K562 (cell line): Measurements from ENCODE around the gene SMAD1. TPM values are rescaled to one million over a fixed set of nuclear protein-coding genes. Genes with fewer than 3 reads are reported as not detected.

Source experiments
- ATAC-seq: fragments of 200-7000 bp; cut with Tn5 transposase; 3 replicates; pipeline ENCODE4 v1.9.1; 2020; ENCODE audit warnings: moderate library complexity
- BruUV-seq: library from RNA; stranded (reverse); fragments of 400-500 nt; replicated peaks from 2 replicates; lab custom pipeline; 2021; lab: Mats Ljungman, UMichigan
- CTCF ChIA-PET: fragments of 300-600 bp; formaldehyde crosslinking; extraction: SDS; loops from one replicate; lab custom pipeline; 2021; ENCODE audit warnings: low intra/inter-chr PET ratio; lab: Yijun Ruan, JAX
- POLR2A ChIA-PET: fragments of 300-600, 350-650 bp; sonication (Branson Sonifier 250); formaldehyde crosslinking; extraction: SDS; loops from one replicate; lab custom pipeline; 2021; ENCODE audit warnings: antibody characterized with exemption, inconsistent platforms; lab: Yijun Ruan, JAX
- DNase-seq, 4 experiments: peaks; one replicate each; pipeline versions ENCODE4 v3.0.0 to v3.0.0-alpha.2; 2011 to 2018; ENCODE audit warnings: low spot score in 3 of 4, mixed read lengths in 3 of 4; ENCODE audit errors: extremely low read depth in 1 of 4
- FAIRE-seq: peaks from 2 replicates; lab custom pipeline; 2011; peaks lifted over from hg19 to GRCh38; lab: Jason Lieb, UNC
- H2AFZ ChIP-seq: 2 replicates; pipeline ENCODE4 v1.6.0; 2011; ENCODE audit warnings: low read depth, low read length, control low read depth, inconsistent platforms
- H3K27ac ChIP-seq: fragments of 200-600 bp; 3 replicates; pipeline ENCODE4 v1.8.0; 2011; ENCODE audit warnings: low read depth, mild to moderate bottlenecking, control low read depth, inconsistent platforms, low read length, moderate library complexity, mixed read lengths; ENCODE audit errors: extremely low read depth
- H3K27me3 ChIP-seq, 2 experiments: fragments of 300-600 bp in 1 of 2; 2 replicates in 1 of 2; 3 replicates in 1 of 2; pipeline versions ENCODE4 v1.6.0 to v1.8.0; 2011; ENCODE audit warnings: inconsistent platforms in 2 of 2, low read length in 2 of 2, mild to moderate bottlenecking in 1 of 2, mixed read lengths in 1 of 2, moderate library complexity in 1 of 2; ENCODE audit not compliant: control insufficient read depth in 2 of 2, insufficient read depth in 2 of 2
- H3K36me3 ChIP-seq: fragments of 300-600 bp; 3 replicates; pipeline ENCODE4 v1.8.0; 2011; ENCODE audit warnings: mild to moderate bottlenecking, low read length, inconsistent platforms; ENCODE audit not compliant: control insufficient read depth, insufficient read depth
- H3K4me1 ChIP-seq, 2 experiments: fragments of 200-600 bp in 1 of 2; replicated peaks in 1 of 2; 2 replicates in 1 of 2; 3 replicates in 1 of 2; pipeline versions ENCODE4 v1.5.1 to v1.8.0; 2011; ENCODE audit warnings: inconsistent platforms in 2 of 2, low read length in 2 of 2, mild to moderate bottlenecking in 1 of 2, mixed read lengths in 1 of 2, moderate library complexity in 1 of 2; ENCODE audit not compliant: control insufficient read depth in 2 of 2, insufficient read depth in 2 of 2
- H3K4me2 ChIP-seq: 2 replicates; pipeline ENCODE4 v1.6.1; 2011; ENCODE audit warnings: low read length, control low read depth, inconsistent platforms, mixed read lengths; ENCODE audit not compliant: insufficient read depth
- H3K4me3 ChIP-seq: fragments of 200-600 bp; sonication (generic), shearing (Covaris generic); 2 replicates; pipeline ENCODE4 v1.5.1; 2016; ENCODE audit warnings: control low read depth, inconsistent platforms
- H3K79me2 ChIP-seq: fragments of 200-600 bp; 3 replicates; pipeline ENCODE4 v1.8.0; 2011; ENCODE audit warnings: low read length, inconsistent platforms; ENCODE audit not compliant: control insufficient read depth, insufficient read depth
- H3K9ac ChIP-seq, 2 experiments: 2 replicates each; pipeline versions ENCODE4 v1.6.0 to v1.6.1; 2011; ENCODE audit warnings: low read depth in 2 of 2, low read length in 2 of 2, control low read depth in 1 of 2, inconsistent platforms in 1 of 2, mild to moderate bottlenecking in 1 of 2, mixed read lengths in 1 of 2; ENCODE audit not compliant: insufficient read depth in 1 of 2
- H3K9me1 ChIP-seq: one replicate; pipeline ENCODE4 v1.6.0; 2011; ENCODE audit warnings: inconsistent platforms, mild to moderate bottlenecking, low read length, moderate library complexity; ENCODE audit not compliant: control insufficient read depth, insufficient read depth
- H3K9me3 ChIP-seq: replicated peaks from 2 replicates; pipeline ENCODE4 v1.5.1; 2011; ENCODE audit warnings: low read depth, low read length, inconsistent platforms; ENCODE audit not compliant: control insufficient read depth, insufficient read depth
- H4K20me1 ChIP-seq: replicated peaks from 2 replicates; pipeline ENCODE4 v1.6.1; 2011; ENCODE audit warnings: low read length, inconsistent platforms, mixed read lengths; ENCODE audit not compliant: control insufficient read depth, insufficient read depth
- BCL6 ChIP-seq: fragments of 250-450 bp; sonication (Bioruptor Pico); IDR thresholded peaks from 2 replicates; pipeline ENCODE4 v1.4.0; 2020
- MAFK ChIP-seq: IDR thresholded peaks from 2 replicates; pipeline ENCODE4 v1.6.1; 2011; ENCODE audit warnings: low read length, improper control_type of control experiment
- MTA3 ChIP-seq: fragments of 450-650 bp; formaldehyde crosslinking; IDR thresholded peaks from 2 replicates; pipeline ENCODE4 v1.6.1; 2017; ENCODE audit warnings: mild to moderate bottlenecking, borderline replicate concordance
- NR1H2 ChIP-seq: sonication (generic); formaldehyde crosslinking; IDR thresholded peaks from 2 replicates; pipeline ENCODE4 v1.4.0; 2020; ENCODE audit warnings: mild to moderate bottlenecking, missing genetic modification reagents
- ZNF140 ChIP-seq: fragments of 250-450 bp; sonication (Bioruptor Pico); IDR thresholded peaks from 2 replicates; pipeline ENCODE4 v1.8.0; 2021; ENCODE audit warnings: moderate library complexity, mild to moderate bottlenecking, inconsistent platforms
- ZNF280B ChIP-seq: fragments of 250-450 bp; sonication (Bioruptor Pico); IDR thresholded peaks from 2 replicates; pipeline ENCODE4 v1.5.1; 2021; ENCODE audit warnings: mild to moderate bottlenecking
- ZNF79 ChIP-seq: fragments of 250-450 bp; sonication (Bioruptor Pico); IDR thresholded peaks from 2 replicates; pipeline ENCODE4 v1.4.0; 2020; ENCODE audit warnings: low read depth, mild to moderate bottlenecking, moderate library complexity
- ZSCAN32 ChIP-seq: fragments of 450-650 bp; formaldehyde crosslinking; IDR thresholded peaks from 2 replicates; pipeline ENCODE4 v1.4.0; 2020; ENCODE audit warnings: mild to moderate bottlenecking, moderate library complexity
- WGBS: fragments of 100-300 bp; shearing (Covaris generic); methylation state at CpG from one replicate; pipeline ENCODE4 v1.1.6; 2016; ENCODE audit warnings: low coverage, mixed read lengths; ENCODE audit not compliant: insufficient coverage; ENCODE audit errors: missing lambda C conversion rate; 5-methylcytosine and 5-hydroxymethylcytosine counted together
- in situ Hi-C: fragments of 300-500 bp; cut with MboI; formaldehyde crosslinking; loops from 4 replicates; pipeline ENCODE4 v1.15.0; 2018; ENCODE audit warnings: inconsistent platforms, mixed read lengths
- intact Hi-C: fragments of 100-400 bp; cut with micrococcal nuclease; formaldehyde crosslinking; loops from 2 replicates; pipeline ENCODE4 v1.14.2; 2022
- polyA plus RNA-seq, 8 experiments: library from polyadenylated mRNA; depleted of rRNA in 4 of 8; stranded (reverse) in 5 of 8; unstranded in 3 of 8; fragments of >200 nt; fragmentation: Nextera tagmentation in 2 of 8; fragmentation: Illumina TruSeq in 1 of 8; extraction: Ambion mirVana in 2 of 8; extraction: Trizol in 1 of 8; gene quantifications; 2 replicates each; pipeline versions ENCODE4 v1.2.1 to v1.2.3, GENCODE V29; 2011 to 2014; ENCODE audit warnings: inconsistent platforms in 1 of 8, missing spikeins in 1 of 8
- total RNA-seq, 7 experiments: library from RNA; depleted of rRNA in 6 of 7; stranded (reverse); fragments of >200 nt in 6 of 7; fragmentation: Illumina TruSeq in 2 of 7; extraction: Trizol in 2 of 7; gene quantifications; 2 replicates each; pipeline versions ENCODE4 v1.2.1 to v1.2.3, GENCODE V29; 2011 to 2021; ENCODE audit warnings: low replicate concordance in 1 of 7

SMAD1 gene
- total and polyA plus RNA-seq, 9 of the 15 experiments (the other 6 are each of a cell fraction or from before 2014, with no cell fraction given), result 0.05 to 0.54 (median 0.21) TPM; not detected in 3

- BruUV-seq, result no TSS peak
- H3K27ac ChIP-seq, result no peak overlapping the region
- intact Hi-C loops, result no loop called here
- ATAC-seq (no peak), DNase-seq (no peak), FAIRE-seq (no peak)
- H3K4me2 ChIP-seq, result no peak overlapping the region
- CTCF ChIA-PET, result no interaction called here
- H2AFZ ChIP-seq, result no peak overlapping the region
- no peak overlapping the region for H3K4me3 ChIP-seq
- no peaks in the 10 kb centered on the region for H3K9me3 ChIP-seq
- H3K9ac ChIP-seq, result no peak overlapping the region
- in situ Hi-C loops, result no loop called here
- no peaks in the 10 kb centered on the region for H3K36me3 ChIP-seq
- no peaks in the 10 kb centered on the region for H4K20me1 ChIP-seq
- WGBS, result 0% methylated on average over 1 of the region's 1 CpG
- no peaks in the 10 kb centered on the region for H3K27me3 ChIP-seq
- POLR2A ChIA-PET, result no interaction called here
- TF ChIP-seq MAFK, result no peak
- no peak for TF ChIP-seq MTA3
- TF ChIP-seq NR1H2 (CRISPR knock-in tag), result no peak
- TF ChIP-seq ZNF140, result no peak
- no peak for TF ChIP-seq ZNF79
- TF ChIP-seq BCL6, result no peak
- no peak for TF ChIP-seq ZSCAN32 (CRISPR knock-in tag)
- TF ChIP-seq ZNF280B (CRISPR knock-in tag), result no peak
- H3K79me2 ChIP-seq, result no peaks in the 10 kb centered on the region
- H3K9me1 ChIP-seq, result no peaks in the 10 kb centered on the region
- H3K4me1 ChIP-seq, result no peaks in the 10 kb centered on the region
Measured at GRCh38 chr4:145490361-145490760, 8.7 kb downstream of the SMAD1 start.
